ENCODE data around the gene SALL3.

The SALL3 gene

GRCh38 chr18:78979730-78980278 lies at the start of gene SALL3:
Gene SALL3, plus strand, starts transcription at chr18:78979818. Its CDS starts 457 bp downstream, at chr18:78980275.
- POLR2A ChIA-PET = no interaction called here
- no peak for TF ChIP-seq CTCF (IDR thresholded peaks at IDR 0.05; ENCODE audit: control extremely low read depth, extremely low read depth, low read depth, missing control alignments)
- CTCF ChIA-PET = no interaction called here
- no peak for DNase-seq (ENCODE audit: extremely low spot score)

GRCh38 chr18:78932281-78932680 lies 47.3 kb upstream of the SALL3 start:
- no peak for TF ChIP-seq CTCF (IDR thresholded peaks at IDR 0.05; ENCODE audit: control extremely low read depth, extremely low read depth, low read depth, missing control alignments)
- ChIA-PET POLR2A (no interaction called here), CTCF (interaction anchor here (1.2 to 1.5 kb wide), 2 partner anchors 10 to 38 kb away, joined by 3 to 4 read pairs; no protein-coding TSS in a partner anchor)
- DNase-seq (ENCODE audit: extremely low spot score) = no peak

GRCh38 chr18:78934003-78934402 lies 45.6 kb upstream of the SALL3 start:
- POLR2A ChIA-PET = no interaction called here
- CTCF ChIA-PET = no interaction called here
- no peak for TF ChIP-seq CTCF (IDR thresholded peaks at IDR 0.05; ENCODE audit: control extremely low read depth, extremely low read depth, low read depth, missing control alignments)
- no peak for DNase-seq (ENCODE audit: extremely low spot score)

- ChIA-PET CTCF (no interaction called here), POLR2A (no interaction called here)
- DNase-seq (ENCODE audit: extremely low spot score) = no peak
- TF ChIP-seq CTCF (IDR thresholded peaks at IDR 0.05; ENCODE audit: control extremely low read depth, extremely low read depth, low read depth, missing control alignments) = no peak
These were observed 44.9 kb upstream of the SALL3 start for GRCh38 chr18:78934551-78935225.

GRCh38 chr18:78935406-78935805 lies 44.2 kb upstream of the SALL3 start:
- DNase-seq (ENCODE audit: extremely low spot score) = no peak
- TF ChIP-seq CTCF (IDR thresholded peaks at IDR 0.05; ENCODE audit: control extremely low read depth, extremely low read depth, low read depth, missing control alignments) = no peak
- CTCF ChIA-PET = no interaction called here
- POLR2A ChIA-PET = no interaction called here

GRCh38 chr18:78936251-78937005 lies 43.2 kb upstream of the SALL3 start:
- CTCF ChIA-PET = no interaction called here
- POLR2A ChIA-PET = no interaction called here
- no peak for DNase-seq (ENCODE audit: extremely low spot score)
- no peak for TF ChIP-seq CTCF (IDR thresholded peaks at IDR 0.05; ENCODE audit: control extremely low read depth, extremely low read depth, low read depth, missing control alignments)
